HuH-7.5 (cell line): ENCODE data around the gene VPS54.
"Not testable (repeated sequence)": the region's sequence is repeated elsewhere in the genome, so short reads cannot be mapped to it uniquely, and the experiment has no call there.

Source experiments
- DNase-seq: peaks from one replicate; pipeline ENCODE4 v3.0.0; 2011; ENCODE audit warnings: low spot score

Gene VPS54

DNA sequence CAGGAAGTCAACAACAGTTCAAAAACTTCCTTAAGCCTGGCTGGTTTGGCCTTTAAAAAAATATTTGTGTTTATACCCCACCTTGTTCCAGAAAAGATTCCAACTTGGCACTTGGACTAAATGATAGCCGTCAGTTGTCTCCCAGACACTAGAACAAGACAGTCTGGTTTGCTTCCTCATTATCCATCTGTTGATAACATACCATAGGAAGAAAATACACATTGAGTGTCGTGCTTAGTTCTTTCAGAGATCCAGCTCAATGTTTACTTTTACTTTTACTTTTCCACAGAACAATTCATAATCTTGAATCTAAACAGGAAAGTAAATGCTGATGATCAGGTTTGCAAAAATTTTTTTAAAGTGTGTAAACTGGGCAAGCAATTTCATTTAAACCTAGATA, 2.4 kb upstream of the VPS54 start:
- DNase-seq: no peak

DNA sequence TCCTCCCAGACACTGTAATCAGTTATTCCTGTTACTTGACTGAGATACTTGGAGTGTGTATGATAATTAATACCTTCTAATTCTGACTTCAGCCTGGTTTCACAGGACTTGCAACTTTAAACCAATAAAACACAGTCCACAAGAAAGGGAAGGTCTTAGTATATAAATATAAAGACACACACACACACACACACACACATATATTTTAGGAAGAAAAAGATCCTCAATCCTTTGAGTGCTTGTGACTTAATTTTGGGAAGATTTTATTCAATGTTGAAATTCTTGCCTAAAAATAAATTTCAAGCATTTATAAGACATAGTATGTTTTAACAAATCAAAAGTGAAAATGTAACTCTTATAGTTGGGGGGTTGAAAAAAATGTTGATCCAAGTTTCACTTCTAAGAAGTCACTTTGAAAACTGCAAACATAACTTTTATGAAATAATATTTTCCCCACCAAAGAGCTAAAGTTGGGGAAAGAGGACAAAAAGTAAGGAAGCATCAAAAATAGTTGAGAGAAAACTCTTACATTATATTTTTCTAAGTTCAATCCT, 824 bp upstream of the VPS54 start:
- DNase-seq: no peak

DNA sequence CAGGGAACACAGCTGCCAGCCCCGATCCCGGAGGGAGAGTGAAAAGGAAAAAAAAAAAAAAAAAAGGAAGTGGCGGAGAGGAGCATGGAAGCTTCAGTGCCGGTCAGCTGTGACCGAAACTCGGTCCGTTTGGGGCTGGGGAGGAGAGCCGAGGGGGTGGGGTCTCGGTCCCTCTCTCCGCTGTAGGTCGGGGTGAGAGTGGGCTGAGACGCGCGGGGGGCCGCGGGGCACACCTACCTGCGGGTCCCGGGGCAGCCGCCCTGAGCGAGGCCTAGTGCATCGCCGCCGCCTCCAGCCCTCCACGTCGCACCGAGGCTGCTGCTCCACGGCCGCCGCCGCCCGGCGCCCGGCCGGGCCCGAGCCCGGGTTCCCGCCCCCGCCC, 536 bp downstream of the VPS54 start:
- DNase-seq: peak; percentile 29

- DNase-seq: no peak
Observed at GRCh38 chr2:64017811-64018700, 1.2 kb downstream of the VPS54 start.

- no peak for DNase-seq
Observed at GRCh38 chr2:64015898-64016297, 3.3 kb downstream of the VPS54 start.

GRCh38 chr2:64015391-64015790, 3.8 kb downstream of the VPS54 start:
- DNase-seq: no peak

DNA sequence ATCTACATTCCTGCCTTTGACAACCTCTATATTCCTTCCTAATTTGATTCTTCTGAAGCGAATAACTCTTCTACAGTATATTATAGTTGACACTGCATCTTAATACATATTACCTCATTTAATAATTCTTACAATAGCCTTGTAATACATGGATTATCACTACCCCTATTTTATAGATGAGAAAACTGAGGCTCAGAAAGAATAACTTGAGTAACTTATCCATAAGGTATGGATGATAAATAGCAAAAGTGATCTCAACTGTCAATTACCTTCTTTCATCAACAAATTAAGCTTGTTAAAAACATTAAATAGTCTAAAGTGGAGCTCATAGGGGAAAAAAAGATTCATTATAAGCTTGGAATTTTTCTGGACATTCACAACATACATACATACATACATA, 4.6 kb downstream of the VPS54 start:
- DNase-seq: no peak

DNA sequence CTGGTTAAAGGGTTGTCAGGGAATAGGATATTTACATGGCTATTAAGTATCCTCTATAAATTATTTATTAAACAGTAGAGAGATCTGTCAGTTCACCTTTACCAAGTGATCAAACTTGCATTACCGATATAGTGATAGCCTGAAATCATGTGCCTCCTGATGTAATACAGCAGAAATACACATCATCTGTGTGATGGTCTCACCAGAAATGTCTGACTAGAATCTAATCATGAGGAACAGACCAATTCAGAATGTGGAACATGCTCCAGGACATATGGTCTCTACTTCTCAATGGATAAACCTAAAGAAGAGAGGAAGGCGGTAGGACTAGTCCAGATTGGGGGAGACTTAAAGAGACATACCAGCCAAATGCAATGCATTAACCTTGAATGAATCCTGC, 6.2 kb downstream of the VPS54 start:
- no peak for DNase-seq

GRCh38 chr2:64012115-64012514, 7.1 kb downstream of the VPS54 start:
- no peak for DNase-seq

- DNase-seq: no peak
Observed at GRCh38 chr2:64008434-64009009, 10.7 kb downstream of the VPS54 start.

- no peak for DNase-seq
Observed at GRCh38 chr2:64007924-64008323, 11.3 kb downstream of the VPS54 start.

DNA sequence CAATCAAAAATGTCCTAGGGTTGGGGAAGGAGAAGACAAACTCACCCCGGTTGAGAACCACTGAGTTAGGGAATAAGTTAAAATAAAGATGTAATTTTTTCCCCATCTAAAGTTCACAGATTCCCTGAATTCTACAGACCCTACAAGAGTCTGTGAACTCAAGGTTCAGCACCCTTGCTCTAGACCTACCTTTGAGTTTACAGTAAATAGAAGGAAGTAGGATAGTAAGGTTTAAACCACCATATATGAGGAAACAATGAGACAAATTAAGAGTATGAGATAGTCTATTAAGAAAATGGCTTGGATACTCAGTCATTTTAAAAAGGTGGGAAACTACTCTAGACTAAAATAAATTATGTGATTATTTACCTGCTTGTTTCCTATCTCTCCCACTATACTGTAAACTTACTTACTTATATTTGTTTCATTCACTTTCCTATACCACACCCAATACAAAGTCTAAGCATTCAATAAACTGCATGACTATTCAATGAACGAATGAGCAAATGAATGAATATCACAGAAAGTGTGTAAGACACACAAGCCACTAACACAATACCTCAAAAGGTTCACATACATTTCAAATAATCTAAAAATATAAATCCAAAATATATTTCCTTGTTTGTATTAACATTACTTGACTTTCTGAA, 13.4 kb downstream of the VPS54 start:
- no peak for DNase-seq

DNA sequence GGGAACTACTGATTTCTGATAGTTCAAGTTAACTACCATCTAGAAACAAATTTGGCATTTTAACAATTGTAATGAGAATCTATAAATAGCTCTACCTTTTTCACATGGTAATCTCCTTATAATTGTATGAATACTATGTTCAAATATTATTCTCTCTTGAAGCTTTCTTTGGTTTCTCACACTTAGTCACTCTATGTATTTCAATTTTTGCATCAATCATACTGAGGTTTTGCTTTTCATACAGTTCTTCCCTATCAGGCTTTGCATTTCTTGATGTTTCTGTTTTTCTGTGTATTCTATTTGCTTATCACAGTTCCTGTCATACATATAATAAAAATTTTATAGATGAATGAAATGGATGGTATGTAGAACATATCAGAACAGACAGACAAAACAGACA, 16.0 kb downstream of the VPS54 start:
- no peak for DNase-seq

DNA sequence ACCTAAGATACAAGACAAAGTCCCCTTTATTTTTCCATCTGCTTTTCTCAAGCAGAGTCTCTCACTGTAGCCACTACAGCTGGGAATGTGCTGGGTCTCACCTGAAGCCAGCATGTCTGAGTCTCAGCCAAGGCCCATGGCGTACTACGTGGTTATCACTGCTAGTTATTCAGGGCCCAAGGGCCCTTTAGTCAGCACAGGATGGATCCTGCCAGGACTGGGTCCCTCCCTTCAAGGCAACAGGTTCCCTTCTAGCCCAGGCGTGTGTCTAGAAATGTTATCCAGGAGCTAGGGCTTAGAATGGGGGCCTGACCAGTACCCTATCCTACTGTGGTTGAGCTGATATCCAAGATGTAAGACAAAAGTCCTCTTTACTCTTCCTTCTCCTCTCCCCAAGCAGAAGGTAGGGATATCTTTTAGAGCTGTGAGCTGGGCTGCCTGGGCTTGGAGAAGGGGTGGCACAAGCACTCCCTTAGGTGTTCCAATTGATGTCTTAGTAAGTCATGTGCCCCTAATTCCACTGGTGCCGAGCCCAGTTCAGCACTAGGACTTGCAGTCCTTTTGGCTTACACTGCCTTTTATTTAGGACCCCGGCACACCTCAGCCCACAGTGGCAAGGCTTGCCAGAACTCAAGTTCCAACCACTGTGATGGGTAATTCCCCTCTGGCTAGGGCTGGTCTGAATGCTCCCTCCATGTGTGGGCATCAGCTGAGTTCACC, 17.7 kb downstream of the VPS54 start:
- no peak for DNase-seq

DNA sequence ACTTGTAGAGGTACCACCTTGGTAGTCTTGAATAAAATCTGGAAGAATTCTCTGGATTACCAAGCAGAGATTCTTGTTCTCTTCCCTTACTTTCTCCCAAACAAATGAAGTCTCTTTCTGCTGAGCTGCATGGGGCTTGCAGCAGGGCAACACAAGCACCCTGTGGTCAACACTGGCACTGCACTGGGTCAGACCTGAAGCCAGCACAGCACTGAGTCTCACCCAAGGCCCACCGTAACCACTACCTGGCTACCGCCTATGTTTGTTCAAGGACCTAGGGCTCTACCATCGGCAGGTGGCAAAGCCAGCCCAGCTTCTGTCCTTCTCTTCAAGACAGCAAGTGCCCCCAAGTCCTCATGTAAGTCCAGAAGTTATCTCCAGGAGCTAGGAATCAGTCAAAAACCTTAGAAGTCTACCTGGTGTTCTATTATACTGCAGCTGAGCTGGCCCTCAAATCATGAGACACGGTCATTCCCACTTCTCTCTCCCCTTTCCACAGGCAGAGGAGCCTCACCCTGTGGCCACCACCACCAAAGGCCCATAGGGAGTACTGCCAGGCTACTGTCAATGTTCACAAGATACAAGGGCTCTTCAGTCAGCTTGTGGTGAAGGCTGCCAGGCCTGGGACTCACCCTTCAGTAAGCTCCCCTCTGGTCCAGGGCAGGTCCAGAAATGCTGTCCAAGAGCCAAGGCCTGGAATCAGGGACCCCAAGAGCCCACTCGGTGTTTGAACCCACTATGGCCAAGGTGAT, 18.4 kb downstream of the VPS54 start:
- no peak for DNase-seq

GRCh38 chr2:63999049-63999448, 20.2 kb downstream of the VPS54 start:
- no peak for DNase-seq

- not testable (repeated sequence) for DNase-seq
Observed at GRCh38 chr2:63996582-63997198, 22.5 kb downstream of the VPS54 start.

GRCh38 chr2:63994329-63995070, 24.7 kb downstream of the VPS54 start:
- not testable (repeated sequence) for DNase-seq

DNA sequence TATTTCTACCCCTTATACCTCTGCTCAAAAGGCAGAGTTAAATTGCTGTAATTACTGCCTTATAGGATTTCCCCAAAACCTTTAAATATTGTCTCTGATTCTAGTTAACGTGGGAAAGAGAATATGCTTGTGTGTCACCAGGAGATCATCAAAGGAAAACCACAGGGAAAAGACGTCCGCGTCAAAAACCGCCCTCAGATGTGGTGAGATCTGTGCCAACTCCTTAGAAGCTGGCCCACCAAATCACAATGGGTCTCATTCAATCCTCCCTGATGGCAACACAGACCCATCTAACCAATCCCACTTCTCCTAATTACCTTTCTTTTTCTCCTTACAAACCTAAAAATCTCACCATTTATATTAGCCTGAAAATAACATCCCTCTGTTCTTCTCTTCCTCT, 25.4 kb downstream of the VPS54 start:
- DNase-seq: no peak

DNA sequence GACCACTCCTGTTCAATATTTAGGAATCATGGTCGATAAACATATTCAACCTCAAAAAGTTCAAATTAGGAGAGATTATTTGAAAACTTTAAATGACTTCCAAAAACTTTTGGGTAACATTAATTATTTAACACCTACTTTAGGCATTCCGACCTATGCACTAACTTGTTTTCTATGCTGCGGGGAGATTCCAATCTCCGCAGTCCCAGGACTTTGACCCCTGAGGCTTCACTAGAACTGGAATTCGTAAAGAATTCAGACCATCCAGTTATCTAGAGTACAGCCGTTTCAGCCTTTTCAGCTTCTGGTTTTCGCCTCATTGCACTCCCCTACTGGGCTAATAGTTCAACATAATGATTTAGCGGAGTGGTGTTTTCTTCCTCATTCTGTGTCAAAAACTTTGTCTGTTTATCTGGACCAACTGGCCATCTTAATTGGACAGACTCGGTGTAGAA, 26.1 kb downstream of the VPS54 start:
- DNase-seq: not testable (repeated sequence)
